DND-41 (cell line): Measurements from ENCODE around the gene NOL4.
"Not testable (repeated sequence)": the region's sequence is repeated elsewhere in the genome, so short reads cannot be mapped to it uniquely, and the experiment has no call there.

Experiments
- ATAC-seq: fragments of 200-7000 bp; cut with Tn5 transposase; 3 replicates; pipeline ENCODE4 v1.9.1; 2021; ENCODE audit warnings: low read depth; ENCODE audit not compliant: insufficient read depth
- DNase-seq: peaks from one replicate; pipeline ENCODE4 v3.0.0-alpha.2; 2020
- H2AFZ ChIP-seq: 2 replicates; pipeline ENCODE4 v1.6.0; 2012; ENCODE audit warnings: low read depth, low read length
- H3K27ac ChIP-seq: 2 replicates; pipeline ENCODE4 v1.5.1; 2012; ENCODE audit warnings: low read length, inconsistent platforms
- H3K27me3 ChIP-seq: fragments of 200-600 bp; sonication (generic); 2 replicates; pipeline ENCODE4 v1.6.0; 2012; ENCODE audit warnings: low read length, mild to moderate bottlenecking, inconsistent platforms; ENCODE audit not compliant: insufficient read depth, poor library complexity
- H3K36me3 ChIP-seq: 2 replicates; pipeline ENCODE4 v1.5.1; 2012; ENCODE audit warnings: low read length, inconsistent platforms; ENCODE audit not compliant: insufficient read depth
- H3K4me1 ChIP-seq: 2 replicates; pipeline ENCODE4 v1.5.1; 2012; ENCODE audit warnings: mild to moderate bottlenecking, low read length; ENCODE audit not compliant: insufficient read depth
- H3K4me2 ChIP-seq: 2 replicates; pipeline ENCODE4 v1.6.0; 2012; ENCODE audit warnings: mild to moderate bottlenecking, moderate library complexity, low read length, inconsistent platforms; ENCODE audit not compliant: insufficient read depth
- H3K4me3 ChIP-seq, 2 experiments: fragments of 200-600 bp in 1 of 2; shearing (Covaris generic) in 1 of 2; 2 replicates each; pipeline ENCODE4 v1.5.1; 2012 to 2016; ENCODE audit warnings: inconsistent platforms in 2 of 2, low read length in 2 of 2, mild to moderate bottlenecking in 2 of 2, low read depth in 1 of 2, moderate library complexity in 1 of 2
- H3K79me2 ChIP-seq: 2 replicates; pipeline ENCODE4 v1.6.0; 2012; ENCODE audit warnings: low read length, inconsistent platforms; ENCODE audit not compliant: insufficient read depth
- H3K9ac ChIP-seq: 2 replicates; pipeline ENCODE4 v1.6.0; 2012; ENCODE audit warnings: low read depth, mild to moderate bottlenecking, inconsistent platforms, low read length, moderate library complexity
- H3K9me3 ChIP-seq: 2 replicates; pipeline ENCODE4 v1.5.1; 2012; ENCODE audit warnings: low read length, moderate library complexity, mild to moderate bottlenecking, inconsistent platforms; ENCODE audit not compliant: insufficient read depth, severe bottlenecking
- H4K20me1 ChIP-seq: 2 replicates; pipeline ENCODE4 v1.6.0; 2012; ENCODE audit warnings: low read length; ENCODE audit not compliant: insufficient read depth
- CTCF ChIP-seq: IDR thresholded peaks from 2 replicates; pipeline ENCODE4 v1.5.1; 2012; ENCODE audit warnings: borderline replicate concordance, low read length, moderate library complexity, mild to moderate bottlenecking; ENCODE audit not compliant: poor library complexity, severe bottlenecking; ENCODE audit errors: extremely low read depth
- EZH2 ChIP-seq: IDR thresholded peaks from 3 replicates; pipeline ENCODE4 v1.6.1; 2012; ENCODE audit warnings: borderline replicate concordance, low read depth, mild to moderate bottlenecking, moderate library complexity, low read length, inconsistent platforms; ENCODE audit not compliant: severe bottlenecking

NOL4 gene, protein sequence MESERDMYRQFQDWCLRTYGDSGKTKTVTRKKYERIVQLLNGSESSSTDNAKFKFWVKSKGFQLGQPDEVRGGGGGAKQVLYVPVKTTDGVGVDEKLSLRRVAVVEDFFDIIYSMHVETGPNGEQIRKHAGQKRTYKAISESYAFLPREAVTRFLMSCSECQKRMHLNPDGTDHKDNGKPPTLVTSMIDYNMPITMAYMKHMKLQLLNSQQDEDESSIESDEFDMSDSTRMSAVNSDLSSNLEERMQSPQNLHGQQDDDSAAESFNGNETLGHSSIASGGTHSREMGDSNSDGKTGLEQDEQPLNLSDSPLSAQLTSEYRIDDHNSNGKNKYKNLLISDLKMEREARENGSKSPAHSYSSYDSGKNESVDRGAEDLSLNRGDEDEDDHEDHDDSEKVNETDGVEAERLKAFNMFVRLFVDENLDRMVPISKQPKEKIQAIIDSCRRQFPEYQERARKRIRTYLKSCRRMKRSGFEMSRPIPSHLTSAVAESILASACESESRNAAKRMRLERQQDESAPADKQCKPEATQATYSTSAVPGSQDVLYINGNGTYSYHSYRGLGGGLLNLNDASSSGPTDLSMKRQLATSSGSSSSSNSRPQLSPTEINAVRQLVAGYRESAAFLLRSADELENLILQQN

GRCh38 chr18:34224423-34225217, at the start of gene NOL4:
Gene NOL4 (minus strand): TSS chr18:34224913. CDS start chr18:34223253, 1,660 bp downstream.
- no peak within 1 kb of the TSS for H3K4me2 ChIP-seq

GRCh38 chr18:34266029-34266428, 41.3 kb upstream of the NOL4 start:
- H3K79me2 ChIP-seq, H3K9me3 ChIP-seq, H3K4me1 ChIP-seq, H3K9ac ChIP-seq, H3K4me3 ChIP-seq, H3K36me3 ChIP-seq, H3K27me3 ChIP-seq, H2AFZ ChIP-seq, H3K4me2 ChIP-seq, H4K20me1 ChIP-seq, H3K27ac ChIP-seq, DNase-seq, ATAC-seq: not testable (repeated sequence)

More at GRCh38 chr18:34224423-34225217, at the start of gene NOL4:
- H3K27ac ChIP-seq: no peak within 1 kb of the TSS
- H3K36me3 ChIP-seq: no peaks in the 10 kb centered on the region
- H4K20me1 ChIP-seq: no peaks in the 10 kb centered on the region
- no peaks in the 10 kb centered on the region for H3K9me3 ChIP-seq
- no peak for TF ChIP-seq EZH2
- TF ChIP-seq CTCF: no peak
- H3K9ac ChIP-seq: no peak within 1 kb of the TSS
- no peak within 1 kb of the TSS for H3K4me3 ChIP-seq
- H3K27me3 ChIP-seq: no peaks in the 10 kb centered on the region
- no peaks in the 10 kb centered on the region for H3K4me1 ChIP-seq
- no peak for ATAC-seq
- DNase-seq: no peak
- no peaks in the 10 kb centered on the region for H3K79me2 ChIP-seq
- H2AFZ ChIP-seq: no peak within 1 kb of the TSS

- no peak overlapping the region for H3K27ac ChIP-seq
- H3K9ac ChIP-seq: no peak overlapping the region
- no peak overlapping the region for H2AFZ ChIP-seq
- H3K4me2 ChIP-seq: no peak overlapping the region
- no peaks in the 10 kb centered on the region for H3K36me3 ChIP-seq
- H3K4me1 ChIP-seq: no peaks in the 10 kb centered on the region
- ATAC-seq (no peak), DNase-seq (no peak)
- no peak overlapping the region for H3K4me3 ChIP-seq
- peaks cover 5% of the 10 kb centered on the region for H3K9me3 ChIP-seq
- H4K20me1 ChIP-seq: no peaks in the 10 kb centered on the region
- no peaks in the 10 kb centered on the region for H3K27me3 ChIP-seq
- TF ChIP-seq EZH2 (no peak), CTCF (no peak)
- no peaks in the 10 kb centered on the region for H3K79me2 ChIP-seq
Observed at GRCh38 chr18:34261865-34262780, 37.4 kb upstream of the NOL4 start.
